ENCODE measurements around the gene KLF6.

- TF ChIP-seq CTCF (IDR thresholded peaks at IDR 0.05) (no peak), POLR2A (IDR thresholded peaks at IDR 0.05) (no peak)
Observed at GRCh38 chr10:3789621-3790020, 4.6 kb upstream of the KLF6 start.
